ENCODE measurements around the gene TREML1.

TREML1 gene

DNA sequence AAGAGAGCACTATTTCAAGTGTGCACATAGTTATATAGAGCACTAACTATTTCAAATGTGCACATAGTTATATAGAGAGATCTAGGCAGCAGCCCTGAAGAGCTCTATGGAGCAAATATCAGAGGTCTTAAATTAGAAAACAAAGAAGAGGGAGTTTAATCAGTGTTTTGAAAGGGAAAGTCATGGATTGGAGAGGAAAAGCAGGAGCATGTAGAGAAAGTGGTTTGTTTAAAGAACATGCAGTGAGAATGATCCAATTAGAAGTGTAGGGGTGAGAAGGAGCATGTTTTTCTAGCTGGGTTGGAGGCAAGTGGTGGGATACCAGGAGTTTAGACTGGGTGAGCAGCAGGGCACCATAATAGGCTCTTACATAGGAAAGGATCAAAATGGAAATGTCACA is 17.2 kb downstream of the TREML1 start:
- POLR2A ChIA-PET: no interaction called here
- DNase-seq (ENCODE audit: low read depth, low spot score): no peak
- TF ChIP-seq, protein P1, sequence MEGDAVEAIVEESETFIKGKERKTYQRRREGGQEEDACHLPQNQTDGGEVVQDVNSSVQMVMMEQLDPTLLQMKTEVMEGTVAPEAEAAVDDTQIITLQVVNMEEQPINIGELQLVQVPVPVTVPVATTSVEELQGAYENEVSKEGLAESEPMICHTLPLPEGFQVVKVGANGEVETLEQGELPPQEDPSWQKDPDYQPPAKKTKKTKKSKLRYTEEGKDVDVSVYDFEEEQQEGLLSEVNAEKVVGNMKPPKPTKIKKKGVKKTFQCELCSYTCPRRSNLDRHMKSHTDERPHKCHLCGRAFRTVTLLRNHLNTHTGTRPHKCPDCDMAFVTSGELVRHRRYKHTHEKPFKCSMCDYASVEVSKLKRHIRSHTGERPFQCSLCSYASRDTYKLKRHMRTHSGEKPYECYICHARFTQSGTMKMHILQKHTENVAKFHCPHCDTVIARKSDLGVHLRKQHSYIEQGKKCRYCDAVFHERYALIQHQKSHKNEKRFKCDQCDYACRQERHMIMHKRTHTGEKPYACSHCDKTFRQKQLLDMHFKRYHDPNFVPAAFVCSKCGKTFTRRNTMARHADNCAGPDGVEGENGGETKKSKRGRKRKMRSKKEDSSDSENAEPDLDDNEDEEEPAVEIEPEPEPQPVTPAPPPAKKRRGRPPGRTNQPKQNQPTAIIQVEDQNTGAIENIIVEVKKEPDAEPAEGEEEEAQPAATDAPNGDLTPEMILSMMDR (IDR thresholded peaks at IDR 0.05; ENCODE audit: insufficient read depth, low read length, missing control alignments): no peak
- CTCF ChIA-PET: no interaction called here
- H3K4me3 ChIP-seq (ENCODE audit: low read depth, low read length): no peak overlapping the region

DNA sequence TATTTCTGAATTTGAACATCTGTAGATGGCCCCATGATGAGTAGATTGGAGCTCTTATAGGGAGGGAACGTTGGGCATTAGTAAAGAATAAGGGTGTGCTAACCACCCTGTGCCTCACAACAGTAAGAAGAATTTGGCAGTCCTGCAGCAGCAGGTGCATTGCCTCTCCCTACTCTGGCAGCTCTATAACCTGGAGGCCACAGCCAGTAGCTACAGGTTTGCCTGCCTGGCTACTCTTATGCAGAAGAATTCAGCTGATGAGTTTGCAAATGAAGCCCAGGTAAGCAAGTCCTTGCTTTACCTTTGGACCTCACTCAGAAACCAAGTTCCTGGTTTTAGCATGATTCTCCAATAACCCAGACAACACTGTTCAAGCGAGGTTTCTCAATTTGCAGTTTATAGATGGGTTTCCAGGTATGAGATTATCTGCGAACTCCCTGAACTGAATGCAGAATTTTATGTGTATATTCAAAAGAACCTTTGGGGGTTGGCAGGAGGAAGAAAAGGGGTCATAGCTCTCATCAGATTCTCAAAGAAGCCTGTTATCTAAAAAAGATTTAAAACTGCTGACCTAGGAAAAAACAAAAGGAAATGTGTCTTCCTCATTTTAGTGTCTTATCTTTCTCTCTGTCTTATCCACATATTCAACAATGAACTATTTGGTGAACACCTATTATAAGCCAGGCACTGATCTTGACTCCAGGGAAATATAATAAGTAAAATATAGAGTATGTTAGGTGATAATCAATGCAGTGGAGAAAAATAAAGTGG is 18.9 kb downstream of the TREML1 start:
- ChIA-PET CTCF (no interaction called here), POLR2A (no interaction called here)
- TF ChIP-seq, protein P1 (IDR thresholded peaks at IDR 0.05; ENCODE audit: insufficient read depth, low read length, missing control alignments): no peak
- no peak overlapping the region for H3K4me3 ChIP-seq (ENCODE audit: low read depth, low read length)
- DNase-seq (ENCODE audit: low read depth, low spot score): no peak

GRCh38 chr6:41132254-41132653 is 21.9 kb downstream of the TREML1 start:
- ChIA-PET CTCF (interaction anchor here (1.4 kb wide), 1 partner anchor 104 kb away, joined by 3 read pairs; no protein-coding TSS in a partner anchor), POLR2A (interaction anchor here (0.5 kb wide), 1 partner anchor 68 kb away, joined by 3 read pairs; no protein-coding TSS in a partner anchor)
- DNase-seq (ENCODE audit: low read depth, low spot score): no peak
- TF ChIP-seq, protein P1 (IDR thresholded peaks at IDR 0.05; ENCODE audit: insufficient read depth, low read length, missing control alignments): no peak
- H3K4me3 ChIP-seq (ENCODE audit: low read depth, low read length): no peak overlapping the region

DNA sequence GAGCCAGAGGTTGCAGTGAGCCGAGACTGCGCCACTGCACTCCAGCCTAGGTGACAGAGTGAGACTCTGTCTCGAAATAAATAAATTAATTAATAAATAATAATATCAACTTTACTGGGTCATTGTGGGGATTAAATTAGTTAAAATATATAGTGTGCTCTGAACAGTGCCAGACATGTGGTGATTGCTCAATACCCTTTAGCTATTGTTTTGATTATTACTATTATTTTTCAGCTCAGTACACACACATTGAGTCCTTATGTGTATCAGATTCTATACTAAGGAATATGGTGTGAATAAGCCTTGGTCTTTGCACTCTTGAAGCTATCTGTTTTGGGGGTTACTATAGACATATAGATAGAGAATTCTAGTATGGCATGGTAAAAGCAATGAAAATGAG is 28.9 kb downstream of the TREML1 start:
- CTCF ChIA-PET: interaction anchor here (1.3 kb wide), 1 partner anchor 33 kb away, joined by 3 read pairs; no protein-coding TSS in a partner anchor
- POLR2A ChIA-PET: no interaction called here
- H3K4me3 ChIP-seq (ENCODE audit: low read depth, low read length): no peak overlapping the region
- TF ChIP-seq, protein P1 (IDR thresholded peaks at IDR 0.05; ENCODE audit: insufficient read depth, low read length, missing control alignments): no peak
- no peak for DNase-seq (ENCODE audit: low read depth, low spot score)

GRCh38 chr6:41122918-41123317 is 31.2 kb downstream of the TREML1 start:
- POLR2A ChIA-PET: no interaction called here
- CTCF ChIA-PET: no interaction called here
- TF ChIP-seq, protein P1 (IDR thresholded peaks at IDR 0.05; ENCODE audit: insufficient read depth, low read length, missing control alignments): no peak
- no peak for DNase-seq (ENCODE audit: low read depth, low spot score)
- H3K4me3 ChIP-seq (ENCODE audit: low read depth, low read length): no peak overlapping the region

- POLR2A ChIA-PET: no interaction called here
- TF ChIP-seq, protein P1 (IDR thresholded peaks at IDR 0.05; ENCODE audit: insufficient read depth, low read length, missing control alignments): no peak
- CTCF ChIA-PET: no interaction called here
- H3K4me3 ChIP-seq (ENCODE audit: low read depth, low read length): no peak overlapping the region
- DNase-seq (ENCODE audit: low read depth, low spot score): peak; percentile 4
Observed at GRCh38 chr6:41122373-41122772, 31.8 kb downstream of the TREML1 start.
